Lower leg skin (tissue), 3 donors: Measurements from ENCODE around the gene SLC4A8.

Experiments
- CTCF ChIP-seq, 3 donors: fragments of 450-650 bp; IDR thresholded peaks; one replicate each; pipeline ENCODE4 v1.5.1; 2016; ENCODE audit warnings: antibody characterized with exemption in 3 of 3, mild to moderate bottlenecking in 3 of 3, moderate library complexity in 2 of 3
- POLR2A ChIP-seq, 2 donors: fragments of 450-650 bp; IDR thresholded peaks; one replicate each; pipeline ENCODE4 v1.6.1; 2016 to 2017; ENCODE audit warnings: antibody characterized with exemption in 2 of 2, mild to moderate bottlenecking in 1 of 2, moderate library complexity in 1 of 2

- TF ChIP-seq CTCF (IDR thresholded peaks at IDR 0.05) = no peak
- TF ChIP-seq POLR2A (IDR thresholded peaks at IDR 0.05) = no peak
These were observed 80.2 kb downstream of the SLC4A8 start for GRCh38 chr12:51504851-51505250.
